DMS153 (cell line): ENCODE measurements around the gene ANKRD23.

ENCODE experiments used
- DNase-seq: peaks from one replicate; lab custom pipeline; 2025; lab: John Stamatoyannopoulos, UW

Gene ANKRD23

GRCh38 chr2:96877042-96877451 is 33.2 kb upstream of the ANKRD23 start:
- DNase-seq: no peak

GRCh38 chr2:96876269-96877041 is 32.6 kb upstream of the ANKRD23 start:
- no peak for DNase-seq

DNA sequence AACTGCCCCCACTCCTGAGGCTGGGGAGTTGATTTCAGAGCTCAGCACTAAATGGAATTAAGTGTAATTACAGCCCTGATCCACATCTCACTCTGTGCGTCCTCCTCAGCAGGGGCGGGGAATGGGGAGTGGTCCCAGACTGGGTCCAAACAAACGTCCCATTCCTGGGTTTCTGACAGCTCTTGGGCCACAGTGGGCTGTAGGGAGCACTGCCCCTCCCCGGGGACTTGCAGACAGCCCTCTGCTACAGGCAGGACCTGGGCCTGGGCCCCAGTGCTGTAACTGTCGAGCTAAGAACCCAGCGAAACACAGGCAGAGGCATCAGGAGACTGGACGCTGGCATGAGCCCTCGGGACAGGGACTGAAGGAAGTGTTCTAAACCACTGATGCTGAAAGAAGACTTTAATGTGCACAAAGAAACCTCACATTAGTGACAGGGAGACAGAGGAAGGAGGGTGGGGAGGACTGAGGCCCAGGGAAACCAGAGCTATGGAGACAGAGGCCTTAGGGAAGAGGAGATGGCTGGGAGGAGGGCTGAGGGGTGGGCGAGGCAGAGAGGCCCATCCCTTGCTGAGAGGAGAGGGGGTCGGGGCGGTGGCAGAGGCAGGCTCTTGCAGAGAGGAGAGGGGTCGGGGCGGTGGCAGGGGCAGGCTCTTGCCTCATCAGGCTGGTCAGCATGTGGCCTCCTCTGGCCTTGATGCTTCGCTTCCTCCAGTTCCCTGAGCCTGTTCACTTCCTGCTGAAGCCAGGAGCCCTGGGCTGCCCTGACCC is 31.9 kb upstream of the ANKRD23 start:
- DNase-seq: no peak

DNA sequence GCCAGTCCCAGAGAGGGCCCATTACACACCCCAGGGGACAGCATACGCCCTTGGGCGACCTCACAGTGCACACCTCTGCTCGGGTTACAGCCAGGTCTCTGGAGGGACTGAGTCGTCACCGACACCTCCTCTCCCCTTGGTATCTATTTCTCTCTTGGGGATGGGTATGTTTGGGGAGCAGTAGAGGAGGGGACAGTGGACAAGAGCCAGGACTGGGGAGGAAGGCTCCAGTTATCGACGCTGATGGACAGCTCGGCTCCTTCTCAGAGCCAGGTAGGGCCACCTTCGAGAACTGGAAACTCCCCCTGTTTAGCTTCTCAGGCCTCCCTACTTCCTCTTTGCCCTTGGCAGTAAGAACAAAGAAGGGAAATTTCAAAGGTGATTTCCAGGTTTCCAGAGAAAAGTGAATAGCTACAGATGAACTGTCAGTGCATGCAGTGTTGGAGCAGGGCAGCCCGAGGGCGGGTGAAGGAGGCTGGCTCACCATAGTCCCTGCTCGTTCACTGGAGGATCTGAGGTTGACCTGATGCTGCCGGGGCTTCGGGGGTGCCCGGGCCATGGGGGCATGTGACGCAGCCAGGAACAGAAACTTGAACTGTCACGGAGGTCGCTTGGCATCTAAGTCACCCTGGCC is 30.5 kb upstream of the ANKRD23 start:
- no peak for DNase-seq

DNA sequence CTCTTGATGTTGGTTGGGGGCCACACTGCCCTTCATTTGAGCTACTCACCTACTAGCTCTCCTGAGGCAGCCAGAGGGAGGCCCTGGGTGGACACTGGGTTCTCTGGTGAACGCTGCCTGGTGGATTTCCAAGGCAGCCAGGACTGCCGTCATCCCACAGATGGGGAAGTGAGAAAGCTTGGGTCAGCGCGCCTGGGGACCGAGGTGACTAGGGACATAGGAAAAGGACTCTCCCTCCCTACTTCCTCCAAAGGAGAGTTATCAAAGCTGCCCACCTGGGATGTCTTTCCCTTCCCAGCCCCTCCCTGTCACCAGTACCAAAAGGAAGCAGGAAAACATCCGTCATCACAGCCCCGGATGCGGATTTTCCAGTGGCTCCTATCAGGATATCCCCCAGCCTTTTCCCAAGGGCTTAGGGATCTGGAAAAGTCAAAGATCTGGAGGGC is 29.9 kb upstream of the ANKRD23 start:
- no peak for DNase-seq

- no peak for DNase-seq
These were observed 28.9 kb upstream of the ANKRD23 start for GRCh38 chr2:96872591-96873349.

DNA sequence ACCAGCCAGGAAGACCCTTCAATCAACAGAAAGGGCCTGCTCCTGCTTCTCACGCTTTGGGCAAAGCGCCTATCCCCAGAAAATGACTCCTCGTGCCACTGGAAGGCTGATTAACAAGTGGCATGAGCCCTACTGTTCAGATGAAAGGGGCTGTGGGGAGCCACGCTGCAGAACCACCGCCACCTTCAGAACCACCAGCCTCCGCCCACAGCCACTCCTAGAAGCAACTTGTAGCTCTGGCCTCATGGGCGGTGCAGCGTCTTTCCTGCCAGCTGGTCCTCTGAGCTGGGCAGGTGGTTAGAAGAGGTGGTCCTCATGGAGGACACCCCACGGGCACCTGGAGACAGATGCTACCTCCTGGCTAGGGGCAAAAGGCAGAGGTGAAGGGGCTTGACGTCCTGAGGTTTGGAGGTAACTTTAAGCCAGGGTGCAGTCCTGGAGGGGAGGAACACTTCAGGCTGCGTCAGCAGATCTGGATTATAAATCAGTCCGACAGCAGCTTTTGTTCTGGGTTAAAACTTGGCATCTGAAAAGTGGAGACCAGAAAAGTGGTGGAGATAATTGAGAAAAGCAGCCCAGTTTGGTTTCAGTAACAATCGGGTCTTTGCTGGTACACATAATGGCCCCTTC is 26.9 kb upstream of the ANKRD23 start:
- DNase-seq: peak; percentile 27

DNA sequence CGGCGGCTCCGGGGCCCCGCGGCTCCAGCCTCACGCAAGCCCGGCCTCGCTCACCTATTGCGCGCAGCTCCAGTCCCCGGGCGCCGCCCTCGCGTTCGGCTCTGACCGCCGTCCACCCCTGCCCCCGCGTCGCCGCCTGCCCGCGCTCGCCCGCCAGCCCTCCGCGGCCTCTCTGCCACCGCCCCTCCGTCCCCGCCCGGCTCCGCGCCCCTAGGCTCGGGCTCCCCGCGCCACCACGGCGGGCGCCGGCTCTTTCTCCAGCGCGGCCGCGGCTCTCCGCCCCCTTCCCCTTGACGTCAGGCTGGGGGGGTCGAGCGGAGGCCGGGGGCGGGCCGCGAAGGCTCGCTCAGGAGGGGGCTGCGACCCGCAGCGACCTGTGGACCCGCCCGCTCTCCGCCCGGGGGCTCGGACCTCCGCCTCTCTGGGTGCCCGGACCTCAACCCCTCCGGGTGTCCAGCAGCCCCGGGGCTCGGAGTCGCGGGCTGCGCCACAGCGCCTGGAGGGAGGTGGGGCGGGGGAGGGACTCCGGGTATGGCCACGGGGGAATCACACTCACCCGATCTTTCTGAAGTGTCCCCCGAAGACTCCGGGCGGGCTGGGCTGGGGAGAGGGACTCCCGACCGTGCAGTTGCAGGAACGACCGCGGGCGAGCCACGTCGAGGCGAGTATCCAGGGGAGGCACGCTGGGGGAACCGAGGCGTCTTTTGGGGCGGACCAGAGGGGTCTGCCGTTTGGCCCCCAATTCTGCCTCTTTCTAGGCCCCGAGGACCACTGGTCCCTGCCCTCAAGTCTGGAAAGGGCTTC is 26.2 kb upstream of the ANKRD23 start, which contains the start of gene SEMA4C:
SEMA4C (minus strand) TSS at position 259 of the 804 bp plus-strand sequence. CDS start 2,194 bp downstream, outside the sequence.
- DNase-seq: no peak

- no peak for DNase-seq
These were observed 25.5 kb upstream of the ANKRD23 start for GRCh38 chr2:96869281-96869821.

GRCh38 chr2:96868555-96869280 is 24.9 kb upstream of the ANKRD23 start:
- DNase-seq: peak; percentile 64

DNA sequence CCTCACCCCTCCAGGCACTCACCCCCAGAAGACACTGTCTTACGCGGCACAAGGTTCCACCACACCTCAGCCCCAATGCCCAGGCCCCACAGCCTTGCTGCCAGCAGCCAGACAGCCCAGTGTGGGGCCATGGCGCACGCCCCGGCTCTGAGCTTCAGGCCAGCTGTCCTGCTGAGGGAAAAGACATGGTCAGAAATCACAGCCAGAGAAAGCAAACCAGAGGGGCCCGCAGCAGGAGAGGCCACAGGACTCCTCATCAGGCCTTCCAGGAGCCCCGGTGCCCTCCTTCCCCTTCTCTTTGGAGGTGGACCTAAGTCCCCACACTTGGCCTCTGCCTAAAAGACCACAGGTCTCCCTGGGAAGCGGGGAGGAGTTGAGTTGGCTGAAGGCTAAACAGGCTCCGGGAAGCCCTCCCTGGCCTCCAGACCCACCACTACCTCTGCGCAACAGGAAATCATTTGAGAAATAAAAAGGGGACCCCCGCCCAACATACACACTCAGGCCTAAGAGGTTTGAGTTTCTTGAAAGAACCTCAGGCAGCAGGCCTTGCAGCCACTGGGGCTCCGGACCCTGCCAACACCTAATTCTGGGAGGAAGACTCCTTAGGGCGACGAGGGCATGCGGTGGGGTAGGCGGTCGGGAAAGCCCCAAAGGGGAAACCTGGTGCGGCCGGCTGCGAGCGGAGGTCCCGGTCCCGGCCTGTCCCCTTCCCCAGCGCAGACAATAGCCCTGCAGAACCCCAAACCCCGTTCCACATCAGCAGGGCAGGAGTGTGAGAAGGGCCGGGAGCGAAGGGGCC is 24.1 kb upstream of the ANKRD23 start:
- no peak for DNase-seq

DNA sequence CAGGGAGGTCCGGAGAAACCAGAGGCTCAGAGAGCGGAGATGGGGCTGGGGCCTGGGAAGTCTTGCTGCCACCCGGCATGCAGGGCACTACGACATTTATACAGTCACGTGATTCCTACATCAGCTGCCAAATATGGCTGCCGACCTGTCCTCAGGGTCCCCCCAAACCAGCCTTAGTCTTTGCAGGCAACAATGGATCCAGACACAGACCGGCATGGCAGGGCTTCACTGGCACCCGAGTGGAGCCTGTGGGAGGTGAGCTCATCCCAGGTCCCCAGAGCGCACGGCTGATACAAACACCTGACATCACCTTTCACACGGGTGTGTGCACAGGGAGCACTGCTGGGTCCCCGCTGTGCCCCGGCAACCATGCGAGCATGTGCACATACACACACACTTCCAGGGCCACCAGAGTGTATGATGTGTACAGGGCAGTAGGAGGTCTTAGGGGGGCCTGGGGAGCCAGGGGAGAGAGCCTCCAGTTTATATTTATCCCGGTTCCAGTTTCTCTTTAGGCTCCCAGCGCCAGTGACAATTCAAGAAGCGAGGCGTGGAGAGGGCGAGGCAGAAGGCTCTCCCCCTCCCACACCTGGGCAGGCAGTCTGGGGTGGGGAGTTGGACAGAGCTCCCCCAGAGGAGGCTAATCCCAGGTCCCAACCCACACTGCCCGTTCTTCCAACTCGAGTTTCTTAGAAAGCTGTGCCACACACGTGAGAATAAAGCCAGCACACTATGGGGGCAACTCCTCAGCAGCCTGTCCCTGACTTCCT is 23.4 kb upstream of the ANKRD23 start:
- DNase-seq: no peak

DNA sequence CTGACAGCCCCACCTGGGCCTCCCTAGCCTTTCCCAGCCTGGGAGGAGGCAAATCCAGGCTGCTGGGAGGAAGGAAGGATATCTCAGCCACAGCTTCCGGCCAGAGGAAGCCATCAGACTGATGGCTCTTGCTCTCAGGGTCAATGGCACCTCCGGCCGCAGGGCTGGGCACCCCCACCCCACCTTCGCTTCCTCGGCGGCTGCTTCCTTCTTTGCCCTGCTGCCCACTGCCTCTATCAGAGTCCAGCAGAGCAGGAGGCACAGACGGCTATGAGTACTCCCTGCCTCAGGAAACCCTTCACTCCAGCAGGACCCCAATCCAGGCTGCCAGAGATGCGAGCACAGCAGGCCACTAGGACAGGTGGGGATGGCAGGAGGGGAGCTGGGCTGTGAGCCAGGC is 22.8 kb upstream of the ANKRD23 start:
- DNase-seq: no peak

DNA sequence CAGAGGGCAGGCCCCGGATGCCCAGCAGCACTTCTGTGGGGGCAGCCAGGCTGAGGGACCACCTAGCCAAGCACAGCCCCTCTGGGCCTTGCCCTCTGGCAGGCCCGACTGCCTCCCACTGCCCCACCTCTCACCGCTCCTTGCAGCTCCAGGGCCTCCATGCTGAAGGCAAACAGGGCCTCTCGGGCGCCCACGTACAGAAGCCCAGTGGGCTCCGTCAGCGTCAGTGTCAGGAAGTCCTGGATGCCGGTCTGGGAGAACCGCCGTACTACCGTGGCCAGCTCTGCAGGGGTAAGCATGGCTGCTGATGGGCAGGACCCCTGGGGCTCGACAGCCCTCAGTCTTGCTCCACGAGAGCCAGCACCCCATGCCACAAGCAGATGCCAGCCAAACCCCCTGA is 22.3 kb upstream of the ANKRD23 start:
- DNase-seq: no peak

DNA sequence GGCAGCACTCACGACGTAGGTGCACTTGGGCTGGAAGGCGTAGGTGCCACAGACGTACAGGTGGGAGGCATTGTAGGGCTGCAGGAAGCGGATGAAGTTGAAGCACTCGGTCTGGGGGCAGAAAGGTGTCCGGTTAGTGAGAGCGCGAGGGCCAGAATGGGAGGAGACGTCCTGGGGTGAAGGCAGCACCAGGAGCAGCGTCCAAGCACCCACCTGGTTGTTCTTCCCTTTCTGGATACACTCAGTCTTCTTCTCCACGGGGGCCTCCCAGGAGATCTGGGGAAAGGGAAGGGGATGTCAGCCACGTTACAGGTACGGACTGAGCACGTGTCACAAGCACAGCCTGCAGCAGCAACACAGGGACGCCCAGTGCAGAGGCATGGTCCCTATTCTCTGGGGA is 21.8 kb upstream of the ANKRD23 start:
- DNase-seq: no peak

DNA sequence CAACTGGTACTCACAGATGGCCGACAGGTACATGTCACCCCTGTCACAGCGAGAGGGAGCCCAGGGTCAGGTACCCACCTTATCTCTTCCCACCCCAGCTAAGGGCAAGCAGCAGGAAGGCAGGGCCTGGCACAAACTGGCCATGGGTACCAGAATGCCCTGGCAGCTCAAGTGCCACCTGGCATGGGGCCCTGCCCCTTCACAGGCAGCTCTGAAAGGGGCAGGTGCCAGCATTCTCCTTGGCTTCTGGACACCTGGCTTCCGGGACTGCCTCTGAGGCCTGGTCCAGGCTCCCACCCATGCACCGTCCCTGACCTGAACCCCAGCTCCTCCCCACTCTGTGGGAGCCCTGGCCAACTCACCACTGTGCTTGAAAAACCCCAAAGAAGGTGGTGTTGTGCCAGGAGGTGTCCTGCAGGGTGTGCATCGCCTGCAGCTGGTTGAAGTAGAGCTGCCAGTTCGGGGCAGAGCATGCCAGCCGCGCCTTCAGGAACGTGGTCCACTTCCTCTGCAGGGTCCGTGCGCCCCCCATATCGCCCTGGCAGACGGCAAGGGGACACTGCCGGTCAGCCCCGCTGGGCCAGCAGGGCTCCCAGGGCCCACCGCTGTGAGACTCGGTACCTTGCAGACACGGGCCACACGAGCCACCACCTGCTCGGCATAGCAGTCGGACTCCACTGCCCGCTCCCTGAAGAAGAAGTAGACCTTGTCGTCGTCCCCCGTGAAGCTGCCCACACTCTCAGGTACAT is 20.7 kb upstream of the ANKRD23 start:
- no peak for DNase-seq

DNA sequence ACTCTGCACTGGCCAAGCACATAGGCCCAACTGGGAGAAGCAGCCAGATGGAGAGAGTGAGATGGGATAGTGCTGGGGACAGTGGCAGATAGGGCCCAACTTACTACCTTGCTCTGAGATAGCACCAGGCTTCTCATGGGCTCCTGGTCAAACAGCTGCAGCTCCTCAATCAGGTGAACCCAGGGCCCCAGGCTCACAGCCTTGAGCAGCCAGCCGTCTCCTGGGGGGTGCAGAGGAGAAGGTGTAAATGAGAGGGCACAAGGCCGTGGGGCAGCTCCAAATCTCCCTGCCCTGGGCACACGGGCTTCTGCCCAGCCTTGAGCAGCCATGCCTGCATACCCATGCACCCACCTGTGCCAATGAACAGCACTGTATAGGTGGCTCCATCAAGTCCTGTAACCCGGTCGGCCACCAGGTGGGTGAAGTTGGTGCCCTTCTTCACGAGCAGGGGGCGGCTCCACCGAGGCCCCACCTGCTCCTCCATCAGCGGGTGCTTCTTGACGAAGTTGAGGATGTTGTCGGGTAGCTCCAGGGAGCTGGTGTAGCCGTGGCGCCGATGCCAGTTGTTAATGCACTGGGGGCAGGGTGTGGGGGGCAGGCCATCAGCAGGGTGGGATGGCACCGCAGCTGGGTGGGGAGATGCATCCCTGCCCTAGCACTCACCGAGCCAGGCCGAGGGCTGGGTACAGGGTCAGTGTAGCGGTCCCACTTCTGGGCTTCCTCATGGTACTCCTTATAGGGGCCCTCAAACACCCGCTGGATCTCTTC is 19.9 kb upstream of the ANKRD23 start:
- DNase-seq: no peak
